ENCODE data around the gene SCFD1.

GRCh38 chr14:30572771-30573170 lies 49.3 kb upstream of the SCFD1 start:
- TF ChIP-seq, protein P1, sequence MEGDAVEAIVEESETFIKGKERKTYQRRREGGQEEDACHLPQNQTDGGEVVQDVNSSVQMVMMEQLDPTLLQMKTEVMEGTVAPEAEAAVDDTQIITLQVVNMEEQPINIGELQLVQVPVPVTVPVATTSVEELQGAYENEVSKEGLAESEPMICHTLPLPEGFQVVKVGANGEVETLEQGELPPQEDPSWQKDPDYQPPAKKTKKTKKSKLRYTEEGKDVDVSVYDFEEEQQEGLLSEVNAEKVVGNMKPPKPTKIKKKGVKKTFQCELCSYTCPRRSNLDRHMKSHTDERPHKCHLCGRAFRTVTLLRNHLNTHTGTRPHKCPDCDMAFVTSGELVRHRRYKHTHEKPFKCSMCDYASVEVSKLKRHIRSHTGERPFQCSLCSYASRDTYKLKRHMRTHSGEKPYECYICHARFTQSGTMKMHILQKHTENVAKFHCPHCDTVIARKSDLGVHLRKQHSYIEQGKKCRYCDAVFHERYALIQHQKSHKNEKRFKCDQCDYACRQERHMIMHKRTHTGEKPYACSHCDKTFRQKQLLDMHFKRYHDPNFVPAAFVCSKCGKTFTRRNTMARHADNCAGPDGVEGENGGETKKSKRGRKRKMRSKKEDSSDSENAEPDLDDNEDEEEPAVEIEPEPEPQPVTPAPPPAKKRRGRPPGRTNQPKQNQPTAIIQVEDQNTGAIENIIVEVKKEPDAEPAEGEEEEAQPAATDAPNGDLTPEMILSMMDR (IDR thresholded peaks at IDR 0.05) = no peak
- TF ChIP-seq POLR2A (IDR thresholded peaks at IDR 0.05) = no peak
